Measurements from ENCODE around the gene PARD3B. TPM values are rescaled to one million over a fixed set of nuclear protein-coding genes. Genes with fewer than 3 reads are reported as not detected.

Gene PARD3B
- total and polyA plus RNA-seq, 2 of the 13 experiments (the other 11 are each of a cell fraction or from before 2014, with no cell fraction given): 0.71 to 2.3 TPM

- TF ChIP-seq SKI (IDR thresholded peaks at IDR 0.05; ENCODE audit: partially characterized antibody): peak; percentile 65
- 0 out of 2 replicates have a peak, but pooled peaks have one; percentile 35 for TF ChIP-seq KDM3A (CRISPR knock-in tag; IDR thresholded peaks at IDR 0.05; ENCODE audit: low read depth)
- 0 out of 2 replicates have a peak, but pooled peaks have one; percentile 31 for TF ChIP-seq TOPORS (CRISPR knock-in tag; IDR thresholded peaks at IDR 0.05)
- peak; percentile 92 for TF ChIP-seq ZMYM2 (CRISPR knock-in tag; IDR thresholded peaks at IDR 0.05)
These were observed 673.5 kb downstream of the PARD3B start (continued) for GRCh38 chr2:205218816-205219215.

GRCh38 chr2:205220559-205220958 is 675.3 kb downstream of the PARD3B start:
- Histone ChIP-seq H2AFZ (ENCODE audit: low read length) (no peak overlapping the region), H3K27me3 (ENCODE audit: control insufficient read depth in 1 of 2, insufficient read depth in 2 of 2, low read length in 2 of 2) (no peaks in the 10 kb centered on the region), H3K4me2 (ENCODE audit: low read depth, low read length) (no peak overlapping the region), H3K79me2 (ENCODE audit: insufficient read depth, low read length) (no peaks in the 10 kb centered on the region), H4K20me1 (ENCODE audit: insufficient read depth, low read length) (no peaks in the 10 kb centered on the region), H3K4me3 (replicated peaks in 1 of 3; ENCODE audit: insufficient read depth in 1 of 3, low read depth in 2 of 3, low read length in 3 of 3) (no peak overlapping the region), H3K4me1 (ENCODE audit: insufficient read depth, low read length) (peaks cover 24% of the 10 kb centered on the region), H3K36me3 (replicated peaks in 1 of 2; ENCODE audit: control insufficient read depth in 1 of 2, insufficient read depth in 2 of 2, low read length in 2 of 2) (no peaks in the 10 kb centered on the region), H3K9me3 (ENCODE audit: low read length) (no peaks in the 10 kb centered on the region), H3K27ac (ENCODE audit: extremely low read length, insufficient read depth, low read length) (no peak overlapping the region), H3K9ac (ENCODE audit: insufficient read depth, low read depth, low read length) (no peak overlapping the region)
- ChIA-PET POLR2A (no interaction called here), CTCF (ENCODE audit: low intra/inter-chr PET ratio, low total read pairs) (no interaction called here)
- in situ Hi-C loops (cut with HindIII; ENCODE audit: extremely low pct_ligation_motif_present, low pct_unique_long_range_greater_than_20kb): no loop called here
- intact Hi-C loops (cut with micrococcal nuclease; ENCODE audit: unreplicated experiment): no loop called here
- DNase-seq (ENCODE audit: low spot score) (peak; percentile 31), ATAC-seq (peak; percentile 40), FAIRE-seq (no peak)
- no TSS peak for BruUV-seq (replicated peaks)
- WGBS (ENCODE audit: low lambda C conversion rate): 10% methylated on average over 3 of the region's 3 CpGs
- TF ChIP-seq ZUFSP (CRISPR knock-in tag; IDR thresholded peaks at IDR 0.05; ENCODE audit: borderline replicate concordance): no peak
- TF ChIP-seq GTF3A (CRISPR knock-in tag; conservative IDR thresholded peaks at IDR 0.05): no peak
- no peak for TF ChIP-seq ZBTB20 (CRISPR knock-in tag; IDR thresholded peaks at IDR 0.05; ENCODE audit: borderline replicate concordance, low read depth)
- peak; percentile 54; the same call in 1 of the 2 replicates for TF ChIP-seq TCF7 (IDR thresholded peaks at IDR 0.05; ENCODE audit: low read depth)
- no peak for TF ChIP-seq CC2D1A (CRISPR knock-in tag; IDR thresholded peaks at IDR 0.05)
- TF ChIP-seq ZNF446 (CRISPR knock-in tag; IDR thresholded peaks at IDR 0.05): no peak
- TF ChIP-seq SOX6 (IDR thresholded peaks at IDR 0.05): no peak
- TF ChIP-seq SOX6 (CRISPR knock-in tag; IDR thresholded peaks at IDR 0.05): peak; percentile 39; the same call in 1 of the 2 replicates
- no peak for TF ChIP-seq SKIL (CRISPR knock-in tag; IDR thresholded peaks at IDR 0.05; ENCODE audit: borderline replicate concordance)
- peak; percentile 44; the same call in 1 of the 2 replicates for TF ChIP-seq NCOA2 (CRISPR knock-in tag; IDR thresholded peaks at IDR 0.05)
- 0 out of 2 replicates have a peak, but pooled peaks have one; percentile 49 for TF ChIP-seq GFI1 (CRISPR knock-in tag; IDR thresholded peaks at IDR 0.05; ENCODE audit: borderline replicate concordance)
- 0 out of 2 replicates have a peak, but pooled peaks have one; percentile 17 for TF ChIP-seq ARID5B (CRISPR knock-in tag; IDR thresholded peaks at IDR 0.05)
- TF ChIP-seq ZNF343 (CRISPR knock-in tag; IDR thresholded peaks at IDR 0.05): no peak

Data from HepG2 (cell line).